SK-N-SH treated with all-trans-retinoic acid at 6 μM for 48 hours (cell line): ENCODE results near the gene HDAC4.

ENCODE experiments used
- ATAC-seq: fragments of 200-7000 bp; cut with Tn5 transposase; 3 replicates; pipeline ENCODE4 v1.9.1; 2020; ENCODE audit warnings: mild to moderate bottlenecking, moderate library complexity
- ARNTL ChIP-seq: fragments of 450-650 bp; formaldehyde crosslinking; IDR thresholded peaks from 2 replicates; pipeline ENCODE4 v1.5.0; 2020; ENCODE audit warnings: low read depth, mild to moderate bottlenecking, moderate library complexity, borderline replicate concordance
- BACH2 ChIP-seq: fragments of 250-450 bp; sonication (Bioruptor Pico); IDR thresholded peaks from 2 replicates; pipeline ENCODE4 v1.9.0; 2021; ENCODE audit warnings: mild to moderate bottlenecking, borderline replicate concordance
- CSDC2 ChIP-seq: fragments of 250-450 bp; sonication (Bioruptor Pico); IDR thresholded peaks from 2 replicates; pipeline ENCODE4 v1.5.0; 2020; ENCODE audit warnings: mild to moderate bottlenecking, moderate library complexity
- GLIS3 ChIP-seq: fragments of 250-450 bp; sonication (Bioruptor Pico); IDR thresholded peaks from 2 replicates; pipeline ENCODE4 v1.5.0; 2020; ENCODE audit warnings: mild to moderate bottlenecking, moderate library complexity
- ISL1 ChIP-seq: fragments of 250-450 bp; sonication (Bioruptor Pico); IDR thresholded peaks from 2 replicates; pipeline ENCODE4 v2.1.2; 2022; ENCODE audit warnings: mild to moderate bottlenecking, moderate library complexity
- OSR1 ChIP-seq: fragments of 250-450 bp; sonication (Bioruptor Pico); IDR thresholded peaks from 2 replicates; pipeline ENCODE4 v1.8.0; 2022; ENCODE audit warnings: moderate library complexity, mild to moderate bottlenecking, inconsistent platforms
- PPARA ChIP-seq: fragments of 250-450 bp; sonication (Bioruptor Pico); IDR thresholded peaks from 2 replicates; pipeline ENCODE4 v1.5.0; 2020; ENCODE audit warnings: mild to moderate bottlenecking, borderline replicate concordance
- RARB ChIP-seq: fragments of 250-450 bp; sonication (Bioruptor Pico); IDR thresholded peaks from 2 replicates; pipeline ENCODE4 v1.8.0; 2021; ENCODE audit warnings: mild to moderate bottlenecking, moderate library complexity
- SNAI2 ChIP-seq: fragments of 250-450 bp; sonication (Bioruptor Pico); IDR thresholded peaks from 2 replicates; pipeline ENCODE4 v1.5.0; 2020; ENCODE audit warnings: mild to moderate bottlenecking, moderate library complexity
- TCF4 ChIP-seq: fragments of 250-450 bp; sonication (Bioruptor Pico); IDR thresholded peaks from 2 replicates; pipeline ENCODE4 v1.8.0; 2021; ENCODE audit warnings: mild to moderate bottlenecking, moderate library complexity, borderline replicate concordance
- TOX ChIP-seq: fragments of 250-450 bp; sonication (Bioruptor Pico); IDR thresholded peaks from 2 replicates; pipeline ENCODE4 v1.8.0; 2021; ENCODE audit warnings: mild to moderate bottlenecking, moderate library complexity, borderline replicate concordance
- ZC3H10 ChIP-seq: fragments of 250-450 bp; sonication (Bioruptor Pico); IDR thresholded peaks from 2 replicates; pipeline ENCODE4 v1.5.1; 2021; ENCODE audit warnings: mild to moderate bottlenecking, moderate library complexity
- ZFP3 ChIP-seq: fragments of 250-450 bp; sonication (Bioruptor Pico); IDR thresholded peaks from 2 replicates; pipeline ENCODE4 v1.5.0; 2020; ENCODE audit warnings: mild to moderate bottlenecking, moderate library complexity
- ZFP30 ChIP-seq: fragments of 450-650 bp; formaldehyde crosslinking; IDR thresholded peaks from 2 replicates; pipeline ENCODE4 v1.5.0; 2022; ENCODE audit warnings: mild to moderate bottlenecking, moderate library complexity
- ZNF565 ChIP-seq: fragments of 450-650 bp; formaldehyde crosslinking; conservative IDR thresholded peaks from 2 replicates; pipeline ENCODE4 v1.5.0; 2020; ENCODE audit warnings: low read depth, mild to moderate bottlenecking, moderate library complexity
- ZNF70 ChIP-seq: fragments of 450-650 bp; formaldehyde crosslinking; IDR thresholded peaks from 2 replicates; pipeline ENCODE4 v1.5.0; 2020; ENCODE audit warnings: mild to moderate bottlenecking, moderate library complexity
- ZNF8 ChIP-seq: fragments of 450-650 bp; formaldehyde crosslinking; IDR thresholded peaks from 2 replicates; pipeline ENCODE4 v1.5.0; 2020; ENCODE audit warnings: mild to moderate bottlenecking, moderate library complexity
- TF ChIP-seq, protein P1 (sequence below): fragments of 250-450 bp; sonication (Bioruptor Pico); IDR thresholded peaks from 2 replicates; pipeline ENCODE4 v1.5.0; 2020; ENCODE audit warnings: mild to moderate bottlenecking, moderate library complexity
- TF ChIP-seq, protein P2 (sequence below): fragments of 250-450 bp; sonication (Bioruptor Pico); IDR thresholded peaks from 2 replicates; pipeline ENCODE4 v1.5.1; 2021; ENCODE audit warnings: mild to moderate bottlenecking, moderate library complexity
- TF ChIP-seq, protein P3 (sequence below): fragments of 250-450 bp; sonication (Bioruptor Pico); IDR thresholded peaks from 2 replicates; pipeline ENCODE4 v1.8.0; 2020; ENCODE audit warnings: mild to moderate bottlenecking, moderate library complexity, borderline replicate concordance
- TF ChIP-seq, protein P4 (sequence below): fragments of 250-450 bp; sonication (Bioruptor Pico); IDR thresholded peaks from 2 replicates; pipeline ENCODE4 v1.5.1; 2020; ENCODE audit warnings: low read depth, mild to moderate bottlenecking, moderate library complexity

Gene HDAC4

DNA sequence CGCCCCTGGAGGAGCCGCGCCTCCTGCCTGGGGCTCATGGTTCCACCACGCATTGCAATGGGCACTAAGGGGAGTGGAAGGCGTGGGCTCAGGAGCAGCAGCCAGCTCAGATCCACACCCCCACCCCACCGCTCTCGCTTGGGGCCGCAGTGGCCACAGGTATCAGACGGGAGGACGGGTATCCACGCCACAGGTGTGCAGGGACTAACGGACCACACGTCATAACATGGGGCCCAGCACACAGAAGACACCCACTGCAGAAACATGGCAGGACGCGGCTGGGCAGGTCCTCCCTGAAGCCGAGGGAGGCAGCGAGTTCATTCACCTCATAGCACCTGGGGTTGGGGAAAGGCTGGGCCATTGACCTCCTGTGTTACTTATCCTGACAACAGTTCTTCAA lies 13.0 kb downstream of the HDAC4 start:
- no peak for ATAC-seq
- no peak for TF ChIP-seq ZNF70 (CRISPR knock-in tag)
- TF ChIP-seq CSDC2 (CRISPR knock-in tag) = no peak
- TF ChIP-seq OSR1 (CRISPR knock-in tag) = no peak
- TF ChIP-seq ZNF565 = no peak
- TF ChIP-seq ISL1 (CRISPR knock-in tag) = no peak

DNA sequence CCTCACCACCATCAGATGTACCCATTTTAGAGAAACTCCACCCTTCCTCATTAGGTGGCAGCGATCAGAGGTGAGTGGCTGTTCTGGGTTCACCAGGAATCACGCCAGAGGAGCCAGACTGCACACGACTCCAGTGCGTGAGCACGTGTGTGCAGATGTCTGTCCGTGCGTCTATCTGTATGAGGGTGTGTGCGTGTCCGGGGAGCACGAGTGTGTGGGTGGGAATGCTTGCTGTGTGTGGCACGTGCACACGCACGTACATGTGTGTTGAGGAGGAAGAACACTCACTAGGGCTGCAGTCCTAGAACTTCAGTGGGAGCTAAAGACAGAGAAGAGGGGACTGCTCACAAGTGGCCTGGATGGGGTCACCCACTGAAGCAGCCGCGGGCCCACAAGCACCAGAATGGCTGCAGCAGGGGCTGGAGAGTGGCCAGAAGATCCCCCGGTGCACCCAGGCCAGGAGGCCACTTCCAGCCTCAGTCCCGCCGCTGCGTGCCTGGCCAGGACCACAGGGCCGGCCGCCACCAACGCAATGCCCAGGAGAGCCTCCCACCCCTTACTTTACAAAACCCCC lies 13.9 kb downstream of the HDAC4 start:
- no peak for TF ChIP-seq GLIS3 (CRISPR knock-in tag)
- no peak for TF ChIP-seq TCF4
- TF ChIP-seq BACH2 (CRISPR knock-in tag) = no peak
- no peak for TF ChIP-seq ZNF70 (CRISPR knock-in tag)
- TF ChIP-seq CSDC2 (CRISPR knock-in tag) = no peak
- TF ChIP-seq ZNF8 = no peak
- TF ChIP-seq SNAI2 (CRISPR knock-in tag) = no peak
- TF ChIP-seq, protein P1, sequence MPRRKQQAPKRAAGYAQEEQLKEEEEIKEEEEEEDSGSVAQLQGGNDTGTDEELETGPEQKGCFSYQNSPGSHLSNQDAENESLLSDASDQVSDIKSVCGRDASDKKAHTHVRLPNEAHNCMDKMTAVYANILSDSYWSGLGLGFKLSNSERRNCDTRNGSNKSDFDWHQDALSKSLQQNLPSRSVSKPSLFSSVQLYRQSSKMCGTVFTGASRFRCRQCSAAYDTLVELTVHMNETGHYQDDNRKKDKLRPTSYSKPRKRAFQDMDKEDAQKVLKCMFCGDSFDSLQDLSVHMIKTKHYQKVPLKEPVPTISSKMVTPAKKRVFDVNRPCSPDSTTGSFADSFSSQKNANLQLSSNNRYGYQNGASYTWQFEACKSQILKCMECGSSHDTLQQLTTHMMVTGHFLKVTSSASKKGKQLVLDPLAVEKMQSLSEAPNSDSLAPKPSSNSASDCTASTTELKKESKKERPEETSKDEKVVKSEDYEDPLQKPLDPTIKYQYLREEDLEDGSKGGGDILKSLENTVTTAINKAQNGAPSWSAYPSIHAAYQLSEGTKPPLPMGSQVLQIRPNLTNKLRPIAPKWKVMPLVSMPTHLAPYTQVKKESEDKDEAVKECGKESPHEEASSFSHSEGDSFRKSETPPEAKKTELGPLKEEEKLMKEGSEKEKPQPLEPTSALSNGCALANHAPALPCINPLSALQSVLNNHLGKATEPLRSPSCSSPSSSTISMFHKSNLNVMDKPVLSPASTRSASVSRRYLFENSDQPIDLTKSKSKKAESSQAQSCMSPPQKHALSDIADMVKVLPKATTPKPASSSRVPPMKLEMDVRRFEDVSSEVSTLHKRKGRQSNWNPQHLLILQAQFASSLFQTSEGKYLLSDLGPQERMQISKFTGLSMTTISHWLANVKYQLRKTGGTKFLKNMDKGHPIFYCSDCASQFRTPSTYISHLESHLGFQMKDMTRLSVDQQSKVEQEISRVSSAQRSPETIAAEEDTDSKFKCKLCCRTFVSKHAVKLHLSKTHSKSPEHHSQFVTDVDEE (CRISPR knock-in tag) = no peak
- no peak for TF ChIP-seq RARB (CRISPR knock-in tag)
- TF ChIP-seq ISL1 (CRISPR knock-in tag) = no peak
- TF ChIP-seq PPARA (CRISPR knock-in tag) = no peak
- TF ChIP-seq TOX (CRISPR knock-in tag) = no peak
- TF ChIP-seq, all 23 proteins: peak for 0
- no peak for ATAC-seq

DNA sequence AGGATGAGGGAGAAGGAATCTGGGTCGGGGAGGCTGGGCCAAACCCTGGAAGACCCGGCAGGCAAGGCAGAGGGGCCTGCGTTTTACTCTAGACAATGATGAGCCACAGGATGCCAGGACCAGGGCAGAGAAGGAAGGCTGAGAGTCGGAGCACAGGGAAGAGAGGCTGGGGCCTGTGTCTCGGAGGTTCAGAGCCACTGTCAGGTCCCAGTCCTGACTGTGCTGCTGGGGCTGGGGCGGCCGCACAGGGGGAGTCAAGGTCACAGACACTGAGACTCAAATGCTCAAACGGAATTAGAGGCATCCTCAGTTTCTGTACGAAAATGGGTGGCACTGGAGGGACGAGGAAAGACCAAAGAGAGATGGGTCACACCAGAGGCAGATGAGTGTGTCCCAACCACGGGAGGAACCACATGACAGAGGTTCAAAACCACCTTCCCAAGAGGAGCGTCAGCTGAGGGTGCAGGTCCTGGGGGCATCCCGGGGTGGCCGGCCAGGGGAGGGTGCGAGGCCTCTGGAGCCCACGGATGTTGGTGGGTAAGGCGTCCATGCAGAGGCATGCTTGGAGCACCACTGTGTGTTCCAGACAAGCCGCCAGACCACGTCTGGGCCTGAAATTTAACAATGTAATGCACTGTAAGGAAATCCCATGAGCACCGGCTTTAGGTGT lies 14.7 kb downstream of the HDAC4 start:
- no peak for ATAC-seq
- no peak for TF ChIP-seq PPARA (CRISPR knock-in tag)
- no peak for TF ChIP-seq CSDC2 (CRISPR knock-in tag)
- TF ChIP-seq ARNTL = no peak
- no peak for TF ChIP-seq ZNF8
- no peak for TF ChIP-seq OSR1 (CRISPR knock-in tag)
- TF ChIP-seq TOX (CRISPR knock-in tag) = no peak
- no peak for TF ChIP-seq ZNF70 (CRISPR knock-in tag)
- no peak for TF ChIP-seq ISL1 (CRISPR knock-in tag)
- TF ChIP-seq BACH2 (CRISPR knock-in tag) = no peak
- no peak for TF ChIP-seq SNAI2 (CRISPR knock-in tag)
- TF ChIP-seq ZFP3 = no peak
- TF ChIP-seq RARB (CRISPR knock-in tag) = no peak
- TF ChIP-seq ZFP30 (CRISPR knock-in tag) = no peak
- no peak for TF ChIP-seq TCF4
- no peak for TF ChIP-seq ZNF565
- TF ChIP-seq, protein P2, sequence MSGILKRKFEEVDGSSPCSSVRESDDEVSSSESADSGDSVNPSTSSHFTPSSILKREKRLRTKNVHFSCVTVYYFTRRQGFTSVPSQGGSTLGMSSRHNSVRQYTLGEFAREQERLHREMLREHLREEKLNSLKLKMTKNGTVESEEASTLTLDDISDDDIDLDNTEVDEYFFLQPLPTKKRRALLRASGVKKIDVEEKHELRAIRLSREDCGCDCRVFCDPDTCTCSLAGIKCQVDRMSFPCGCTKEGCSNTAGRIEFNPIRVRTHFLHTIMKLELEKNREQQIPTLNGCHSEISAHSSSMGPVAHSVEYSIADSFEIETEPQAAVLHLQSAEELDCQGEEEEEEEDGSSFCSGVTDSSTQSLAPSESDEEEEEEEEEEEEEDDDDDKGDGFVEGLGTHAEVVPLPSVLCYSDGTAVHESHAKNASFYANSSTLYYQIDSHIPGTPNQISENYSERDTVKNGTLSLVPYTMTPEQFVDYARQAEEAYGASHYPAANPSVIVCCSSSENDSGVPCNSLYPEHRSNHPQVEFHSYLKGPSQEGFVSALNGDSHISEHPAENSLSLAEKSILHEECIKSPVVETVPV = no peak
- no peak for TF ChIP-seq ZC3H10 (CRISPR knock-in tag)
- TF ChIP-seq, protein P3, sequence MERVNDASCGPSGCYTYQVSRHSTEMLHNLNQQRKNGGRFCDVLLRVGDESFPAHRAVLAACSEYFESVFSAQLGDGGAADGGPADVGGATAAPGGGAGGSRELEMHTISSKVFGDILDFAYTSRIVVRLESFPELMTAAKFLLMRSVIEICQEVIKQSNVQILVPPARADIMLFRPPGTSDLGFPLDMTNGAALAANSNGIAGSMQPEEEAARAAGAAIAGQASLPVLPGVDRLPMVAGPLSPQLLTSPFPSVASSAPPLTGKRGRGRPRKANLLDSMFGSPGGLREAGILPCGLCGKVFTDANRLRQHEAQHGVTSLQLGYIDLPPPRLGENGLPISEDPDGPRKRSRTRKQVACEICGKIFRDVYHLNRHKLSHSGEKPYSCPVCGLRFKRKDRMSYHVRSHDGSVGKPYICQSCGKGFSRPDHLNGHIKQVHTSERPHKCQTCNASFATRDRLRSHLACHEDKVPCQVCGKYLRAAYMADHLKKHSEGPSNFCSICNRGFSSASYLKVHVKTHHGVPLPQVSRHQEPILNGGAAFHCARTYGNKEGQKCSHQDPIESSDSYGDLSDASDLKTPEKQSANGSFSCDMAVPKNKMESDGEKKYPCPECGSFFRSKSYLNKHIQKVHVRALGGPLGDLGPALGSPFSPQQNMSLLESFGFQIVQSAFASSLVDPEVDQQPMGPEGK (CRISPR knock-in tag) = no peak
- TF ChIP-seq, protein P4, sequence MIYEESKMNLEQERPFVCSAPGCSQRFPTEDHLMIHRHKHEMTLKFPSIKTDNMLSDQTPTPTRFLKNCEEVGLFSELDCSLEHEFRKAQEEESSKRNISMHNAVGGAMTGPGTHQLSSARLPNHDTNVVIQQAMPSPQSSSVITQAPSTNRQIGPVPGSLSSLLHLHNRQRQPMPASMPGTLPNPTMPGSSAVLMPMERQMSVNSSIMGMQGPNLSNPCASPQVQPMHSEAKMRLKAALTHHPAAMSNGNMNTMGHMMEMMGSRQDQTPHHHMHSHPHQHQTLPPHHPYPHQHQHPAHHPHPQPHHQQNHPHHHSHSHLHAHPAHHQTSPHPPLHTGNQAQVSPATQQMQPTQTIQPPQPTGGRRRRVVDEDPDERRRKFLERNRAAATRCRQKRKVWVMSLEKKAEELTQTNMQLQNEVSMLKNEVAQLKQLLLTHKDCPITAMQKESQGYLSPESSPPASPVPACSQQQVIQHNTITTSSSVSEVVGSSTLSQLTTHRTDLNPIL (CRISPR knock-in tag) = no peak
- TF ChIP-seq, protein P1 (CRISPR knock-in tag) = no peak
